GM23338 (cell line): ENCODE results near the gene GNG12. TPM values are rescaled to one million over a fixed set of nuclear protein-coding genes. Genes with fewer than 3 reads are reported as not detected.

Experiments used
- ATAC-seq: fragments of 200-7000 bp; cut with Tn5 transposase; 3 replicates; pipeline ENCODE4 v1.9.1; 2020
- DNase-seq: peaks from one replicate; pipeline ENCODE4 v3.0.0-alpha.2; 2015; ENCODE audit warnings: low spot score
- H2AFZ ChIP-seq: fragments of 200-600 bp; sonication (generic); 2 replicates; pipeline ENCODE4 v1.8.0; 2016; ENCODE audit warnings: antibody characterized with exemption, mild to moderate bottlenecking, moderate library complexity
- H3F3A ChIP-seq: fragments of 200-600 bp; sonication (generic); replicated peaks from 2 replicates; pipeline ENCODE4 v1.8.0; 2017; ENCODE audit warnings: antibody characterized with exemption, mixed run types, low read depth
- H3K27ac ChIP-seq: fragments of 200-600 bp; sonication (generic); 2 replicates; pipeline ENCODE4 v1.6.1; 2016; ENCODE audit warnings: low read depth
- H3K27me3 ChIP-seq: fragments of 200-600 bp; sonication (generic); 2 replicates; pipeline ENCODE4 v1.8.0; 2016; ENCODE audit warnings: mild to moderate bottlenecking, mixed run types, moderate library complexity; ENCODE audit not compliant: insufficient read depth
- H3K36me3 ChIP-seq: fragments of 200-600 bp; sonication (generic); 2 replicates; pipeline ENCODE4 v1.8.0; 2016; ENCODE audit warnings: mild to moderate bottlenecking; ENCODE audit not compliant: insufficient read depth
- H3K4me1 ChIP-seq: fragments of 200-600 bp; sonication (generic); 2 replicates; pipeline ENCODE4 v1.8.0; 2016; ENCODE audit warnings: mild to moderate bottlenecking, moderate library complexity; ENCODE audit not compliant: insufficient read depth
- H3K4me2 ChIP-seq: fragments of 200-600 bp; sonication (generic); 2 replicates; pipeline ENCODE4 v1.7.1; 2017; ENCODE audit warnings: mixed run types
- H3K4me3 ChIP-seq: fragments of 200-600 bp; sonication (generic); 2 replicates; pipeline ENCODE4 v1.6.1; 2016; ENCODE audit warnings: mixed run types
- H3K79me2 ChIP-seq: fragments of 200-600 bp; sonication (generic); replicated peaks from 2 replicates; pipeline ENCODE4 v1.8.0; 2017; ENCODE audit warnings: mild to moderate bottlenecking; ENCODE audit not compliant: insufficient read depth
- H3K9me2 ChIP-seq: fragments of 200-600 bp; sonication (generic); 2 replicates; pipeline ENCODE4 v1.8.0; 2017; ENCODE audit not compliant: insufficient read depth
- H4K20me1 ChIP-seq: fragments of 200-600 bp; sonication (generic); replicated peaks from 2 replicates; pipeline ENCODE4 v1.8.0; 2017; ENCODE audit warnings: mild to moderate bottlenecking; ENCODE audit not compliant: insufficient read depth
- H3K27ac Mint-ChIP-seq: 2 replicates; pipeline ENCODE4 v1.8.0; 2020; ENCODE audit warnings: inconsistent platforms, mild to moderate bottlenecking, moderate library complexity, mixed read lengths
- H3K27me3 Mint-ChIP-seq: 3 replicates; pipeline ENCODE4 v1.8.0; 2022; ENCODE audit warnings: low read depth, mild to moderate bottlenecking, moderate library complexity, mixed read lengths, inconsistent platforms; ENCODE audit not compliant: insufficient read depth, poor library complexity
- H3K36me3 Mint-ChIP-seq: 3 replicates; pipeline ENCODE4 v1.8.0; 2021; ENCODE audit warnings: low read depth, mild to moderate bottlenecking, inconsistent platforms, moderate library complexity, mixed read lengths
- H3K4me1 Mint-ChIP-seq: 3 replicates; pipeline ENCODE4 v1.8.0; 2020; ENCODE audit warnings: mild to moderate bottlenecking, inconsistent platforms, mixed read lengths
- H3K4me3 Mint-ChIP-seq: 3 replicates; pipeline ENCODE4 v1.8.0; 2021; ENCODE audit warnings: moderate library complexity, mild to moderate bottlenecking, inconsistent platforms, mixed read lengths
- H3K9me3 Mint-ChIP-seq: 3 replicates; pipeline ENCODE4 v1.8.0; 2020; ENCODE audit warnings: moderate library complexity, mild to moderate bottlenecking, inconsistent platforms, mixed read lengths
- CREB1 ChIP-seq: fragments of 250-450 bp; sonication (Bioruptor Pico); IDR thresholded peaks from 2 replicates; pipeline ENCODE4 v1.5.0; 2020; ENCODE audit warnings: low read depth, mild to moderate bottlenecking, moderate library complexity
- CTCF ChIP-seq, 2 experiments: fragments of 200-600 bp in 1 of 2; sonication (generic) in 1 of 2; conservative IDR thresholded peaks; 2 replicates each; pipeline versions ENCODE4 v1.5.1 to v1.6.1; 2016 to 2017; ENCODE audit warnings: antibody characterized with exemption in 2 of 2, low read depth in 2 of 2, mild to moderate bottlenecking in 2 of 2, moderate library complexity in 1 of 2
- ETS1 ChIP-seq: IDR thresholded peaks from 2 replicates; pipeline ENCODE4 v1.6.1; 2016; ENCODE audit warnings: antibody characterized with exemption
- EZH2 ChIP-seq: fragments of 200-600 bp; sonication (generic); IDR thresholded peaks from one replicate; pipeline ENCODE4 v1.8.0; 2017; ENCODE audit warnings: antibody characterized with exemption, mild to moderate bottlenecking, low read depth; ENCODE audit not compliant: unreplicated experiment
- EZH2phosphoT487 ChIP-seq: fragments of 200-600 bp; sonication (generic); IDR thresholded peaks from one replicate; pipeline ENCODE4 v1.8.1; 2018; ENCODE audit warnings: antibody characterized with exemption; ENCODE audit not compliant: unreplicated experiment
- JUNB ChIP-seq: IDR thresholded peaks from one replicate; pipeline ENCODE4 v1.6.1; 2016; ENCODE audit warnings: antibody characterized with exemption; ENCODE audit not compliant: unreplicated experiment
- NANOG ChIP-seq: IDR thresholded peaks from 2 replicates; pipeline ENCODE4 v1.6.1; 2016; ENCODE audit warnings: antibody characterized with exemption, borderline replicate concordance
- POLR2AphosphoS5 ChIP-seq: IDR thresholded peaks from 2 replicates; pipeline ENCODE4 v1.6.1; 2016; ENCODE audit warnings: antibody characterized with exemption, low read depth
- REST ChIP-seq: IDR thresholded peaks from one replicate; pipeline ENCODE4 v1.6.1; 2018; ENCODE audit warnings: antibody characterized with exemption; ENCODE audit not compliant: unreplicated experiment
- STAT1 ChIP-seq: IDR thresholded peaks from one replicate; pipeline ENCODE4 v1.6.1; 2016; ENCODE audit warnings: antibody characterized with exemption; ENCODE audit not compliant: unreplicated experiment
- ZNF114 ChIP-seq: fragments of 250-450 bp; sonication (Bioruptor Pico); IDR thresholded peaks from 2 replicates; pipeline ENCODE4 v1.5.0; 2020; ENCODE audit warnings: mild to moderate bottlenecking, moderate library complexity
- ZNF331 ChIP-seq: fragments of 250-450 bp; sonication (Bioruptor Pico); IDR thresholded peaks from 2 replicates; pipeline ENCODE4 v1.5.0; 2020; ENCODE audit warnings: low read depth, mild to moderate bottlenecking, moderate library complexity
- ZNF462 ChIP-seq: fragments of 250-450 bp; sonication (Bioruptor Pico); IDR thresholded peaks from 2 replicates; pipeline ENCODE4 v1.5.0; 2020; ENCODE audit warnings: mild to moderate bottlenecking, moderate library complexity
- polyA plus RNA-seq: library from polyadenylated mRNA; unstranded; fragments of >200 nt; fragmentation: Nextera tagmentation; extraction: Ambion mirVana; gene quantifications from 2 replicates; pipeline ENCODE4 v1.2.1, GENCODE V29; 2016
- total RNA-seq: library from RNA; depleted of rRNA; stranded (reverse); fragments of >200 nt; shearing (Covaris generic); gene quantifications from 2 replicates; pipeline ENCODE4 v1.2.3, GENCODE V29; 2014

The GNG12 gene
- total and polyA plus RNA-seq, 2 experiments from 2014 or later = 13.4 to 33.0 TPM

- peaks cover 31% of the 10 kb centered on the region for H3K4me1 ChIP-seq
- H3K79me2 ChIP-seq = peaks cover 4% of the 10 kb centered on the region; the same call in 1 of the 2 replicates
- H3K4me1 Mint-ChIP-seq = peaks cover 25% of the 10 kb centered on the region
- ATAC-seq (no peak), DNase-seq (no peak)
- no peaks in the 10 kb centered on the region for H3F3A ChIP-seq
- no peaks in the 10 kb centered on the region for H3K9me3 Mint-ChIP-seq
- H2AFZ ChIP-seq = no peak overlapping the region
- no peak overlapping the region for H3K27ac ChIP-seq
- H3K36me3 ChIP-seq = no peaks in the 10 kb centered on the region
- H3K36me3 Mint-ChIP-seq = no peaks in the 10 kb centered on the region
- H3K4me3 ChIP-seq = no peak overlapping the region
- H4K20me1 ChIP-seq = 0 out of 2 replicates have a peak, but pooled peaks cover 7% of the 10 kb centered on the region
- no peak overlapping the region for H3K27ac Mint-ChIP-seq
- H3K27me3 ChIP-seq = no peaks in the 10 kb centered on the region
- TF ChIP-seq POLR2AphosphoS5 (no peak), JUNB (no peak), CTCF (conservative IDR thresholded peaks at IDR 0.05; ENCODE audit: low read depth in 2 of 2) (no peak), ETS1 (no peak), REST (no peak), ZNF331 (CRISPR knock-in tag) (no peak), EZH2 (no peak), ZNF462 (CRISPR knock-in tag) (no peak), STAT1 (no peak), NANOG (no peak), EZH2phosphoT487 (no peak), CREB1 (no peak), ZNF114 (CRISPR knock-in tag) (no peak)
- no peak overlapping the region for H3K4me3 Mint-ChIP-seq
- no peaks in the 10 kb centered on the region for H3K27me3 Mint-ChIP-seq
- H3K9me2 ChIP-seq = no peaks in the 10 kb centered on the region
- no peak overlapping the region for H3K4me2 ChIP-seq
Measured at GRCh38 chr1:67790201-67790692, 43.0 kb downstream of the GNG12 start.
